ENCODE data around the gene ARHGEF28.

ARHGEF28 gene

GRCh38 chr5:73735032-73735734 lies 109.2 kb downstream of the ARHGEF28 start:
- DNase-seq (ENCODE audit: low read depth) = no peak

GRCh38 chr5:73739650-73740049 lies 113.7 kb downstream of the ARHGEF28 start:
- no peak for DNase-seq (ENCODE audit: low read depth)

GRCh38 chr5:73740274-73740790 lies 114.3 kb downstream of the ARHGEF28 start:
- DNase-seq (ENCODE audit: low read depth) = no peak

GRCh38 chr5:73743161-73743560 lies 117.2 kb downstream of the ARHGEF28 start:
- no peak for DNase-seq (ENCODE audit: low read depth)

- no peak for DNase-seq (ENCODE audit: low read depth)
Measured at GRCh38 chr5:73745836-73746235, 119.8 kb downstream of the ARHGEF28 start.

GRCh38 chr5:73746608-73747007 lies 120.6 kb downstream of the ARHGEF28 start:
- no peak for DNase-seq (ENCODE audit: low read depth)

GRCh38 chr5:73747696-73748380 lies 121.8 kb downstream of the ARHGEF28 start:
- DNase-seq (ENCODE audit: low read depth) = no peak

- no peak for DNase-seq (ENCODE audit: low read depth)
Measured at GRCh38 chr5:73748510-73749400, 122.8 kb downstream of the ARHGEF28 start.

- no peak for DNase-seq (ENCODE audit: low read depth)
Measured at GRCh38 chr5:73749485-73750270, 123.7 kb downstream of the ARHGEF28 start.

- DNase-seq (ENCODE audit: low read depth) = no peak
Measured at GRCh38 chr5:73751254-73751914, 125.4 kb downstream of the ARHGEF28 start.

- DNase-seq (ENCODE audit: low read depth) = no peak
Measured at GRCh38 chr5:73754254-73754653, 128.3 kb downstream of the ARHGEF28 start.

- DNase-seq (ENCODE audit: low read depth) = no peak
Measured at GRCh38 chr5:73757416-73757815, 131.4 kb downstream of the ARHGEF28 start.

GRCh38 chr5:73759771-73760170 lies 133.8 kb downstream of the ARHGEF28 start:
- DNase-seq (ENCODE audit: low read depth) = no peak

- no peak for DNase-seq (ENCODE audit: low read depth)
Measured at GRCh38 chr5:73763300-73764032, 137.5 kb downstream of the ARHGEF28 start.

- no peak for DNase-seq (ENCODE audit: low read depth)
Measured at GRCh38 chr5:73764586-73764985, 138.6 kb downstream of the ARHGEF28 start.

- DNase-seq (ENCODE audit: low read depth) = no peak
Measured at GRCh38 chr5:73764996-73765395, 139.0 kb downstream of the ARHGEF28 start.

GRCh38 chr5:73766902-73767301 lies 140.9 kb downstream of the ARHGEF28 start:
- DNase-seq (ENCODE audit: low read depth) = no peak

- DNase-seq (ENCODE audit: low read depth) = no peak
Measured at GRCh38 chr5:73770172-73771025, 144.4 kb downstream of the ARHGEF28 start.

GRCh38 chr5:73774924-73775323 lies 148.9 kb downstream of the ARHGEF28 start:
- no peak for DNase-seq (ENCODE audit: low read depth)
